ENCODE measurements around the gene NTNG2. TPM values are rescaled to one million over a fixed set of nuclear protein-coding genes. Genes with fewer than 3 reads are reported as not detected.

Gene NTNG2
- total and polyA plus RNA-seq, 2 of the 13 experiments (the other 11 are each of a cell fraction or from before 2014, with no cell fraction given): 0.02 to 0.36 TPM

DNA sequence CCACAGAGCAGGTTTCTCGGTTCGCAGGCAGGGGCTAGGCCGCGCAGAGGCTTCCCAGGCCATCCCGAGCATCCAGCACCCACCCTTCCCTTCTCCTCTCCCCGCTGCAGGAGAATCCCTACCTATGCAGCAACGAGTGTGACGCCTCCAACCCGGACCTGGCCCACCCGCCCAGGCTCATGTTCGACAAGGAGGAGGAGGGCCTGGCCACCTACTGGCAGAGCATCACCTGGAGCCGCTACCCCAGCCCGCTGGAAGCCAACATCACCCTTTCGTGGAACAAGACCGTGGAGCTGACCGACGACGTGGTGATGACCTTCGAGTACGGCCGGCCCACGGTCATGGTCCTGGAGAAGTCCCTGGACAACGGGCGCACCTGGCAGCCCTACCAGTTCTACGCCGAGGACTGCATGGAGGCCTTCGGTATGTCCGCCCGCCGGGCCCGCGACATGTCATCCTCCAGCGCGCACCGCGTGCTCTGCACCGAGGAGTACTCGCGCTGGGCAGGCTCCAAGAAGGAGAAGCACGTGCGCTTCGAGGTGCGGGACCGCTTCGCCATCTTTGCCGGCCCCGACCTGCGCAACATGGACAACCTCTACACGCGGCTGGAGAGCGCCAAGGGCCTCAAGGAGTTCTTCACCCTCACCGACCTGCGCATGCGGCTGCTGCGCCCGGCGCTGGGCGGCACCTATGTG is 36.1 kb downstream of the NTNG2 start:
- TF ChIP-seq, protein P1, sequence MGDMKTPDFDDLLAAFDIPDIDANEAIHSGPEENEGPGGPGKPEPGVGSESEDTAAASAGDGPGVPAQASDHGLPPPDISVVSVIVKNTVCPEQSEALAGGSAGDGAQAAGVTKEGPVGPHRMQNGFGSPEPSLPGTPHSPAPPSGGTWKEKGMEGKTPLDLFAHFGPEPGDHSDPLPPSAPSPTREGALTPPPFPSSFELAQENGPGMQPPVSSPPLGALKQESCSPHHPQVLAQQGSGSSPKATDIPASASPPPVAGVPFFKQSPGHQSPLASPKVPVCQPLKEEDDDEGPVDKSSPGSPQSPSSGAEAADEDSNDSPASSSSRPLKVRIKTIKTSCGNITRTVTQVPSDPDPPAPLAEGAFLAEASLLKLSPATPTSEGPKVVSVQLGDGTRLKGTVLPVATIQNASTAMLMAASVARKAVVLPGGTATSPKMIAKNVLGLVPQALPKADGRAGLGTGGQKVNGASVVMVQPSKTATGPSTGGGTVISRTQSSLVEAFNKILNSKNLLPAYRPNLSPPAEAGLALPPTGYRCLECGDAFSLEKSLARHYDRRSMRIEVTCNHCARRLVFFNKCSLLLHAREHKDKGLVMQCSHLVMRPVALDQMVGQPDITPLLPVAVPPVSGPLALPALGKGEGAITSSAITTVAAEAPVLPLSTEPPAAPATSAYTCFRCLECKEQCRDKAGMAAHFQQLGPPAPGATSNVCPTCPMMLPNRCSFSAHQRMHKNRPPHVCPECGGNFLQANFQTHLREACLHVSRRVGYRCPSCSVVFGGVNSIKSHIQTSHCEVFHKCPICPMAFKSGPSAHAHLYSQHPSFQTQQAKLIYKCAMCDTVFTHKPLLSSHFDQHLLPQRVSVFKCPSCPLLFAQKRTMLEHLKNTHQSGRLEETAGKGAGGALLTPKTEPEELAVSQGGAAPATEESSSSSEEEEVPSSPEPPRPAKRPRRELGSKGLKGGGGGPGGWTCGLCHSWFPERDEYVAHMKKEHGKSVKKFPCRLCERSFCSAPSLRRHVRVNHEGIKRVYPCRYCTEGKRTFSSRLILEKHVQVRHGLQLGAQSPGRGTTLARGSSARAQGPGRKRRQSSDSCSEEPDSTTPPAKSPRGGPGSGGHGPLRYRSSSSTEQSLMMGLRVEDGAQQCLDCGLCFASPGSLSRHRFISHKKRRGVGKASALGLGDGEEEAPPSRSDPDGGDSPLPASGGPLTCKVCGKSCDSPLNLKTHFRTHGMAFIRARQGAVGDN (CRISPR knock-in tag; IDR thresholded peaks at IDR 0.05): 0 out of 2 replicates have a peak, but pooled peaks have one; percentile 7
- no peak for TF ChIP-seq PRPF4 (IDR thresholded peaks at IDR 0.05; ENCODE audit: low read depth, low read length, poor library complexity, severe bottlenecking)
- no peak for TF ChIP-seq GTF3A (CRISPR knock-in tag; conservative IDR thresholded peaks at IDR 0.05)
- TF ChIP-seq ZFP36L2 (CRISPR knock-in tag; IDR thresholded peaks at IDR 0.05): no peak
- no peak for TF ChIP-seq ZNF562 (CRISPR knock-in tag; IDR thresholded peaks at IDR 0.05; ENCODE audit: borderline replicate concordance)
- Histone ChIP-seq H3K9me3 (ENCODE audit: low read length) (no peaks in the 10 kb centered on the region), H3K4me3 (replicated peaks in 1 of 3; ENCODE audit: insufficient read depth in 1 of 3, low read depth in 2 of 3, low read length in 3 of 3) (no peak overlapping the region), H3K4me2 (ENCODE audit: low read depth, low read length) (no peak overlapping the region), H3K27ac (ENCODE audit: extremely low read length, insufficient read depth, low read length) (no peak overlapping the region), H3K79me2 (ENCODE audit: insufficient read depth, low read length) (no peaks in the 10 kb centered on the region), H3K27me3 (ENCODE audit: control insufficient read depth in 1 of 2, insufficient read depth in 2 of 2, low read length in 2 of 2) (peaks cover 8 to 72% of the 10 kb centered on the region in 2 experiments), H2AFZ (ENCODE audit: low read length) (no peak overlapping the region), H4K20me1 (ENCODE audit: insufficient read depth, low read length) (no peaks in the 10 kb centered on the region), H3K9ac (ENCODE audit: insufficient read depth, low read depth, low read length) (no peak overlapping the region), H3K36me3 (replicated peaks in 1 of 2; ENCODE audit: control insufficient read depth in 1 of 2, insufficient read depth in 2 of 2, low read length in 2 of 2) (no peaks in the 10 kb centered on the region), H3K4me1 (ENCODE audit: insufficient read depth, low read length) (no peaks in the 10 kb centered on the region)
- ATAC-seq: no peak
- in situ Hi-C loops (cut with HindIII; ENCODE audit: extremely low pct_ligation_motif_present, low pct_unique_long_range_greater_than_20kb) (no loop called here), intact Hi-C loops (cut with micrococcal nuclease; ENCODE audit: unreplicated experiment) (no loop called here)
- ChIA-PET POLR2A (no interaction called here), CTCF (ENCODE audit: low intra/inter-chr PET ratio, low total read pairs) (no interaction called here)
- no peak for FAIRE-seq
- 79% methylated on average over 25 of the region's 58 CpGs for WGBS (ENCODE audit: low lambda C conversion rate)
- BruUV-seq (replicated peaks): no TSS peak
- DNase-seq (ENCODE audit: low spot score): no peak

Measured in HepG2 (cell line).